Fibroblast of the aortic adventitia (primary cell): ENCODE data around the gene HEPACAM. TPM values are rescaled to one million over a fixed set of nuclear protein-coding genes. Genes with fewer than 3 reads are reported as not detected.

Experiments used
- DNase-seq: peaks from one replicate; pipeline ENCODE4 v3.0.0-alpha.2; 2010; ENCODE audit warnings: low read depth
- H3K4me3 ChIP-seq: 2 replicates; pipeline ENCODE4 v1.5.1; 2011; ENCODE audit warnings: low read depth, mild to moderate bottlenecking, control low read depth, low read length, moderate library complexity
- total RNA-seq: library from RNA; depleted of rRNA; stranded (reverse); fragments of >200 nt; gene quantifications from 2 replicates; pipeline ENCODE4 v1.2.3, GENCODE V29; 2012; ENCODE audit warnings: low replicate concordance
- TF ChIP-seq, protein P1 (sequence below): IDR thresholded peaks from 2 replicates; pipeline ENCODE4 v1.5.1; 2011; ENCODE audit warnings: mild to moderate bottlenecking, low read length, control low read depth, inconsistent platforms; ENCODE audit not compliant: insufficient read depth

Gene HEPACAM
- total RNA-seq, 1 donor = not detected

DNA sequence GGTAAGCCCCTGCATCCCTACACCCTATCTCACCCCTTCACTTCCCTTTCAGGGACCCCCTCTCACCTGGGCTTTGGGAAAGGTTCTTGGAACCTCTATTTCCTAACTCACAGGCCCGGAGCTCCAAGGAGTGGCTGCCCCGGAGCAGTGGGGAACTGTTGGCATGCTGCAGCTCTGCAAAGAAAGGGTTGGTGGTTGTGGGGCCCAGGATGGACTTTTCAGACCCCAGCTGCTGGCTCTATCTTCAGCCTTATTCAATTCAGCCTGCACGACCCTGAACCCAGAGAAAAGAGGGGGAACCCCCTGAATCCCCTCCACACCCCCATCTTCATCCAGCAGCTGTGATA, 48.2 kb downstream of the HEPACAM start:
- no peak for DNase-seq
- TF ChIP-seq, protein P1, sequence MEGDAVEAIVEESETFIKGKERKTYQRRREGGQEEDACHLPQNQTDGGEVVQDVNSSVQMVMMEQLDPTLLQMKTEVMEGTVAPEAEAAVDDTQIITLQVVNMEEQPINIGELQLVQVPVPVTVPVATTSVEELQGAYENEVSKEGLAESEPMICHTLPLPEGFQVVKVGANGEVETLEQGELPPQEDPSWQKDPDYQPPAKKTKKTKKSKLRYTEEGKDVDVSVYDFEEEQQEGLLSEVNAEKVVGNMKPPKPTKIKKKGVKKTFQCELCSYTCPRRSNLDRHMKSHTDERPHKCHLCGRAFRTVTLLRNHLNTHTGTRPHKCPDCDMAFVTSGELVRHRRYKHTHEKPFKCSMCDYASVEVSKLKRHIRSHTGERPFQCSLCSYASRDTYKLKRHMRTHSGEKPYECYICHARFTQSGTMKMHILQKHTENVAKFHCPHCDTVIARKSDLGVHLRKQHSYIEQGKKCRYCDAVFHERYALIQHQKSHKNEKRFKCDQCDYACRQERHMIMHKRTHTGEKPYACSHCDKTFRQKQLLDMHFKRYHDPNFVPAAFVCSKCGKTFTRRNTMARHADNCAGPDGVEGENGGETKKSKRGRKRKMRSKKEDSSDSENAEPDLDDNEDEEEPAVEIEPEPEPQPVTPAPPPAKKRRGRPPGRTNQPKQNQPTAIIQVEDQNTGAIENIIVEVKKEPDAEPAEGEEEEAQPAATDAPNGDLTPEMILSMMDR = no peak
- H3K4me3 ChIP-seq = no peak overlapping the region

- DNase-seq = no peak
- H3K4me3 ChIP-seq = no peak overlapping the region
- TF ChIP-seq, protein P1 = no peak
Measured at GRCh38 chr11:124886978-124887666, 48.7 kb downstream of the HEPACAM start.

DNA sequence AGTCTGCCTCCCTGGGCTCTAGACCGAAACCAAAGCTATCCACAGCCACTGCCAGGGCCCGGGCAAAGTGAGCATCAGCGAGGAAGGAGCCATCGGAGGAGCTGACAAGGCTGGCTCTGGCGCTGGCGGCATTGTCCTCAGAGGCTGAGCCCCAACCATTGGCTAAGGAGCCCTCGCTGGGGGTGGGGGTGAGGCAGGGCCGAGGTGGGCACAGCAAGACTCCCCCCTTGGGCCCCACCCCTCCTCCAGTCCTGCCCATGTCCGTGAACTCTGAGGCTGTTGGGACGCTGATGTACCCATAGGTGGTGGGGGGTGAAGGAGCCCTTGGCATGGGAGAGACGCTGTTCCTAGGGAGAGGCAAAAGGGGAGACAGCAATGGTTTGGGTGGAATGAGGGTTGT, 49.4 kb downstream of the HEPACAM start:
- TF ChIP-seq, protein P1 = no peak
- DNase-seq = no peak
- no peak overlapping the region for H3K4me3 ChIP-seq

DNA sequence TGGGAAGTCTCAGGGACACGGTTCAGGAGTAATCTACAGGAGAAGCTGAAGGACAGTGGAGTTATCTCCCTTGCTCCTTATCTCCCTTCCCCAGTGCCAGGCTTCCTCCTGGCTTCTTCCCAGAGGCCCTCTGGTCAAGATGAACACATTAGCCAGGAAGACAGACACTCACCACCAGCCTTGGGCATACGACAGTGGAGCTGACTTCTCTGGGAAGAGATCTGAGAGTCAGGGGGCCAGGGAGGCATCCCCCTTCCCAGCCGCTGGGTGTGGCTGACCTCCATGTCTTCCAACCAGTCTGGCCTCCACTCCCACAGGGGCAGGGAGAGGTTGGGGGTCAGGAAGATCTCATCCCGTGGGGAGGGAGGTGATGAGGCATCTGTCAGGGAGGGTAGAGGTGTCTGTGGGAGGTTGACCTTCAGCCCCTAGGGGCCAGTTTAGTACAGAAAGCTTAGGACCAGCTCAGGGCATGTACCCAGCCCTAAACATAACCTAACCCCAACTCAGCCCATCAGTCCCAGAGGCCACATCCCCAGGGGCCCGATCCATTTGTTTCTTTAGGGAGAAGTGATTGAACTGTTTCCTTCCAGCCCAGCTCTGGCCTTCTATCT, 50.9 kb downstream of the HEPACAM start:
- no peak for DNase-seq
- no peak overlapping the region for H3K4me3 ChIP-seq
- TF ChIP-seq, protein P1 = no peak

DNA sequence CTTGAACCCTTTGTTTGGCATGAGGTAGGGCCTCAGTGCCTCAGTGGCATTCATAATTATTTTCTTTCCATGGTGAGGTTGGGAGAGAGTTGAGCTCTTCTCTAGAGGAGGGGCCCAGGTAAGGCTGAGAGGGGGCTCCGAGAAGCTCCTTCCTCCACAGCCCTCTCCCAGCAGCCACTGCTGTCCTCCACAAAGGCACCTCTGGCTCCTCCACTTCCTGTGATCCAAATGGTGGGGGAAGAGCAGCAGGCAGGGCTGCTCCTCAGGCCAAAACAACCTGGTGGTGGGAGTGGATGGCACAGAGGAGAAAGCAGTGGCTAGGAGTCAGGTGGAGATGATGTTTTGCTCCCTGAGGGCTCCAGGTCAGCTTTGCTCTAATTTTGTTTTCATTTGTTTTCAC, 51.5 kb downstream of the HEPACAM start:
- H3K4me3 ChIP-seq = no peak overlapping the region
- TF ChIP-seq, protein P1 = no peak
- DNase-seq = no peak

GRCh38 chr11:124882339-124883071, 53.3 kb downstream of the HEPACAM start:
- DNase-seq = peak; percentile 56
- TF ChIP-seq, protein P1 = no peak
- H3K4me3 ChIP-seq = no peak overlapping the region
